ENCODE data around the gene NME4. TPM values are rescaled to one million over a fixed set of nuclear protein-coding genes. Genes with fewer than 3 reads are reported as not detected.

Gene NME4
- total and polyA plus RNA-seq, 2 donors (not counting 1 experiment from before 2014, with no cell fraction given), result 71.7 to 121 TPM

- no peak overlapping the region for H3K9ac ChIP-seq (ENCODE audit: insufficient read depth, low read length)
- H3K27ac ChIP-seq (ENCODE audit: insufficient read depth, low read length), result no peak overlapping the region
- no peaks in the 10 kb centered on the region for H3K9me3 ChIP-seq (ENCODE audit: control insufficient read depth, insufficient read depth, low read depth, low read length)
- no peaks in the 10 kb centered on the region for H3K4me1 ChIP-seq (ENCODE audit: control insufficient read depth, extremely low read depth, insufficient read depth, low read length)
- H3K79me2 ChIP-seq (ENCODE audit: control insufficient read depth, insufficient read depth, low read length), result no peaks in the 10 kb centered on the region
- no peaks in the 10 kb centered on the region for H3K27me3 ChIP-seq (ENCODE audit: control insufficient read depth, insufficient read depth, low read length)
- H3K4me2 ChIP-seq (ENCODE audit: extremely low read depth, insufficient read depth, low read length), result no peak overlapping the region
- no peak overlapping the region for H3K4me3 ChIP-seq (replicated peaks in 1 of 4; ENCODE audit: control extremely low read depth in 1 of 4, insufficient read depth in 1 of 4, low read depth in 3 of 4, low read length in 4 of 4)
- TF ChIP-seq, protein P1, sequence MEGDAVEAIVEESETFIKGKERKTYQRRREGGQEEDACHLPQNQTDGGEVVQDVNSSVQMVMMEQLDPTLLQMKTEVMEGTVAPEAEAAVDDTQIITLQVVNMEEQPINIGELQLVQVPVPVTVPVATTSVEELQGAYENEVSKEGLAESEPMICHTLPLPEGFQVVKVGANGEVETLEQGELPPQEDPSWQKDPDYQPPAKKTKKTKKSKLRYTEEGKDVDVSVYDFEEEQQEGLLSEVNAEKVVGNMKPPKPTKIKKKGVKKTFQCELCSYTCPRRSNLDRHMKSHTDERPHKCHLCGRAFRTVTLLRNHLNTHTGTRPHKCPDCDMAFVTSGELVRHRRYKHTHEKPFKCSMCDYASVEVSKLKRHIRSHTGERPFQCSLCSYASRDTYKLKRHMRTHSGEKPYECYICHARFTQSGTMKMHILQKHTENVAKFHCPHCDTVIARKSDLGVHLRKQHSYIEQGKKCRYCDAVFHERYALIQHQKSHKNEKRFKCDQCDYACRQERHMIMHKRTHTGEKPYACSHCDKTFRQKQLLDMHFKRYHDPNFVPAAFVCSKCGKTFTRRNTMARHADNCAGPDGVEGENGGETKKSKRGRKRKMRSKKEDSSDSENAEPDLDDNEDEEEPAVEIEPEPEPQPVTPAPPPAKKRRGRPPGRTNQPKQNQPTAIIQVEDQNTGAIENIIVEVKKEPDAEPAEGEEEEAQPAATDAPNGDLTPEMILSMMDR (conservative IDR thresholded peaks at IDR 0.05 in 1 of 2, IDR thresholded peaks at IDR 0.05 in 1 of 2; ENCODE audit: low read depth in 1 of 2, low read length in 2 of 2), result no peak
- no peak for TF ChIP-seq EZH2 (IDR thresholded peaks at IDR 0.05; ENCODE audit: low read length, missing control alignments)
- DNase-seq (ENCODE audit: low read depth in 2 of 2), result no peak
- H2AFZ ChIP-seq (ENCODE audit: low read length), result no peak overlapping the region
- H3K36me3 ChIP-seq (ENCODE audit: control insufficient read depth, insufficient read depth, low read length), result no peaks in the 10 kb centered on the region
- H4K20me1 ChIP-seq (ENCODE audit: control insufficient read depth, extremely low read depth, insufficient read depth, low read length), result no peaks in the 10 kb centered on the region
Observed at GRCh38 chr16:389352-389751, 7.6 kb upstream of the NME4 start.

GRCh38 chr16:391885-392335 is 5.1 kb upstream of the NME4 start:
- Histone ChIP-seq H3K27ac (ENCODE audit: insufficient read depth, low read length) (no peak overlapping the region), H3K27me3 (ENCODE audit: control insufficient read depth, insufficient read depth, low read length) (no peaks in the 10 kb centered on the region), H3K4me3 (replicated peaks in 1 of 4; ENCODE audit: control extremely low read depth in 1 of 4, insufficient read depth in 1 of 4, low read depth in 3 of 4, low read length in 4 of 4) (no peak overlapping the region), H4K20me1 (ENCODE audit: control insufficient read depth, extremely low read depth, insufficient read depth, low read length) (no peaks in the 10 kb centered on the region), H3K36me3 (ENCODE audit: control insufficient read depth, insufficient read depth, low read length) (no peaks in the 10 kb centered on the region), H3K79me2 (ENCODE audit: control insufficient read depth, insufficient read depth, low read length) (no peaks in the 10 kb centered on the region), H3K9me3 (ENCODE audit: control insufficient read depth, insufficient read depth, low read depth, low read length) (no peaks in the 10 kb centered on the region), H3K4me1 (ENCODE audit: control insufficient read depth, extremely low read depth, insufficient read depth, low read length) (no peaks in the 10 kb centered on the region), H3K4me2 (ENCODE audit: extremely low read depth, insufficient read depth, low read length) (peak overlapping the region; percentile 37), H2AFZ (ENCODE audit: low read length) (no peak overlapping the region), H3K9ac (ENCODE audit: insufficient read depth, low read length) (no peak overlapping the region)
- peak; percentile 80 to 83 for DNase-seq (ENCODE audit: low read depth in 2 of 2)
- TF ChIP-seq, protein P1 (conservative IDR thresholded peaks at IDR 0.05 in 1 of 2, IDR thresholded peaks at IDR 0.05 in 1 of 2; ENCODE audit: low read depth in 1 of 2, low read length in 2 of 2), result peak; percentile 75 to 93
- no peak for TF ChIP-seq EZH2 (IDR thresholded peaks at IDR 0.05; ENCODE audit: low read length, missing control alignments)

DNA sequence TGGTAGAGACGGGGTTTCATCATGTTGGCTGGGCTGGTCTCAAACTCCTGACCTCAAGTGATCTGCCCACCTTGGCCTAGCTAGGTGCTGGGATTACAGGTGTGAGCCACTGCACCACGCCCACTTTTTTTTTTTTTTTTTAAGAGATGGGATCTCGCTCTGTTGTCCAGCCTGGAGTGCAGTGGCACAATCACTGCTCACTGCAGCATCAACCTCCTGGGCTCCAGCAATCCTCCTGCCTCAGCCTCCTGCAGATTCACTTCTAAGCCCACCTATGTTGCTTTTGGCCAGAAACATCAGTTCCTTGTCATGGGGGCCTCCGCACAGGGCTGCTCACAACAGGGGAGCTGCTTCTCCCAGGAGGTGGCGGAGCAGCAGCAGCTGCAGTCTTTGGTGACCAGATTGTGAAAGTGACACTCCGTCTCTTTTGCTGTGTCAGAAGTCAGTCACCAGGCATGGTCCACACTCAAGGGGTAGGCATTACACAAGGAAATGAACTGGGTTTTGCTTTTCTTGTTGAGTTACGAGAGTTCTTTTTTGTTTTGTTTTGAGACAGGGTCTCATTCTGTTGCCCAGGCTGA is 4.5 kb upstream of the NME4 start:
- Histone ChIP-seq H3K36me3 (ENCODE audit: control insufficient read depth, insufficient read depth, low read length) (no peaks in the 10 kb centered on the region), H3K9me3 (ENCODE audit: control insufficient read depth, insufficient read depth, low read depth, low read length) (no peaks in the 10 kb centered on the region), H3K27ac (ENCODE audit: insufficient read depth, low read length) (no peak overlapping the region), H3K9ac (ENCODE audit: insufficient read depth, low read length) (no peak overlapping the region), H3K4me3 (replicated peaks in 1 of 4; ENCODE audit: control extremely low read depth in 1 of 4, insufficient read depth in 1 of 4, low read depth in 3 of 4, low read length in 4 of 4) (no peak overlapping the region), H3K4me1 (ENCODE audit: control insufficient read depth, extremely low read depth, insufficient read depth, low read length) (no peaks in the 10 kb centered on the region), H3K4me2 (ENCODE audit: extremely low read depth, insufficient read depth, low read length) (no peak overlapping the region), H4K20me1 (ENCODE audit: control insufficient read depth, extremely low read depth, insufficient read depth, low read length) (no peaks in the 10 kb centered on the region), H2AFZ (ENCODE audit: low read length) (no peak overlapping the region), H3K27me3 (ENCODE audit: control insufficient read depth, insufficient read depth, low read length) (no peaks in the 10 kb centered on the region), H3K79me2 (ENCODE audit: control insufficient read depth, insufficient read depth, low read length) (no peaks in the 10 kb centered on the region)
- TF ChIP-seq EZH2 (IDR thresholded peaks at IDR 0.05; ENCODE audit: low read length, missing control alignments), result no peak
- TF ChIP-seq, protein P1 (conservative IDR thresholded peaks at IDR 0.05 in 1 of 2, IDR thresholded peaks at IDR 0.05 in 1 of 2; ENCODE audit: low read depth in 1 of 2, low read length in 2 of 2), result no peak
- no peak for DNase-seq (ENCODE audit: low read depth in 2 of 2)
